PFSK-1 (cell line): ENCODE data around the gene CYP17A1.

Source experiments
- FOXP2 ChIP-seq: optimal IDR thresholded peaks from 2 replicates; pipeline ENCODE3; 2011; ENCODE audit warnings: borderline replicate concordance, control low read depth, inconsistent platforms; ENCODE audit not compliant: insufficient read depth; ENCODE audit errors: extremely low read length, extremely low read depth
- POLR2AphosphoS5 ChIP-seq: IDR thresholded peaks from 2 replicates; pipeline ENCODE4 v1.6.1; 2012; ENCODE audit warnings: low read depth, mild to moderate bottlenecking, control low read depth, low read length, moderate library complexity
- REST ChIP-seq, 2 experiments: IDR thresholded peaks; 2 replicates each; pipeline versions ENCODE4 v1.6.1 to v1.8.0; 2011 to 2012; ENCODE audit warnings: low read depth in 2 of 2, low read length in 2 of 2, control low read depth in 1 of 2, inconsistent platforms in 1 of 2, mild to moderate bottlenecking in 1 of 2, moderate library complexity in 1 of 2; ENCODE audit not compliant: insufficient read depth in 1 of 2
- SIN3A ChIP-seq: IDR thresholded peaks from 2 replicates; pipeline ENCODE4 v1.6.1; 2012; ENCODE audit warnings: mild to moderate bottlenecking, low read length, moderate library complexity, borderline replicate concordance; ENCODE audit not compliant: insufficient read depth
- TAF1 ChIP-seq: IDR thresholded peaks from 2 replicates; pipeline ENCODE4 v1.6.1; 2012; ENCODE audit warnings: low read length, control low read depth, borderline replicate concordance; ENCODE audit not compliant: insufficient read depth

Gene CYP17A1

DNA sequence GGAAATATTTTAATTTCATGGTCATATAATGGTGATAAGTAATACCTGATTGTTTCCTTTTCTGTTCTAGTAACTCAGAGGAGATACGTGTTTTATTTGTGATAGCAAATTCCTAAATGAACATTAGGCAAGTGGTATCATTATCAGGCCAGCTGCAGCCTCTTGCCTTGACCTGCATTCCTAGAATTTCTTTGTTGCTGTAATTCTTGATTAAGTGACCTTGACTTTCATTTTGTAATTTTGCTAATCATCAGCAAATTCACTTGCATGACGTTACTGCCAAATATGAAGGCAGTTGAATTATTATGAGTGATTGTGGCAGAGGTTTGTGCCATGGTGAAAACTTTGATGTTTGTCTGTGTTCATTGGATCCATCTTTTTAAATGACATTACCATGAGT, 26.4 kb upstream of the CYP17A1 start:
- TF ChIP-seq REST (IDR thresholded peaks at IDR 0.05; ENCODE audit: insufficient read depth in 1 of 2, low read depth in 2 of 2, low read length in 2 of 2) (no peak), FOXP2 (no peak), TAF1 (no peak), SIN3A (no peak), POLR2AphosphoS5 (no peak)

DNA sequence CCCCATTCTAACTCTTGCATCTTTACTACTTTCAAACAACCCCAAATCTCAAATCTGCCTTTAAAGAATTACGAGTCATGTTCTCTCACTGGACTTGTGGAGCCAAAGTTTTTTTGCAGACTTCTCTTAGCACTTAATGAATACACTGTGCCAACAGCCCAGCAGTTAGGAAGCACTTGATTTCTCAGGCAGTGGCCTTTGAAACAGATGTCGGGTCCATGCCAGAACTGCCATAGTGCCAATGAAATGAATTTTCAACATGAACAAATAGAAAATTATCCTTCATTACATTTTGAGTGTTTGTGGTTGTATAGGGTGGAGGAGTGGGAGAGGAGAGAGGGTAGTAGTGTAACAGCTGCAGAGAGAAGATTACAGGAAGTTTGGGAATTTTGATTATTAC, 22.7 kb upstream of the CYP17A1 start:
- TF ChIP-seq REST (IDR thresholded peaks at IDR 0.05; ENCODE audit: insufficient read depth in 1 of 2, low read depth in 2 of 2, low read length in 2 of 2) (no peak), TAF1 (no peak), FOXP2 (no peak), POLR2AphosphoS5 (no peak), SIN3A (no peak)

- TF ChIP-seq SIN3A (no peak), REST (IDR thresholded peaks at IDR 0.05; ENCODE audit: insufficient read depth in 1 of 2, low read depth in 2 of 2, low read length in 2 of 2) (no peak), POLR2AphosphoS5 (no peak), FOXP2 (no peak), TAF1 (no peak)
Observed at GRCh38 chr10:102856758-102857424, 19.7 kb upstream of the CYP17A1 start.

DNA sequence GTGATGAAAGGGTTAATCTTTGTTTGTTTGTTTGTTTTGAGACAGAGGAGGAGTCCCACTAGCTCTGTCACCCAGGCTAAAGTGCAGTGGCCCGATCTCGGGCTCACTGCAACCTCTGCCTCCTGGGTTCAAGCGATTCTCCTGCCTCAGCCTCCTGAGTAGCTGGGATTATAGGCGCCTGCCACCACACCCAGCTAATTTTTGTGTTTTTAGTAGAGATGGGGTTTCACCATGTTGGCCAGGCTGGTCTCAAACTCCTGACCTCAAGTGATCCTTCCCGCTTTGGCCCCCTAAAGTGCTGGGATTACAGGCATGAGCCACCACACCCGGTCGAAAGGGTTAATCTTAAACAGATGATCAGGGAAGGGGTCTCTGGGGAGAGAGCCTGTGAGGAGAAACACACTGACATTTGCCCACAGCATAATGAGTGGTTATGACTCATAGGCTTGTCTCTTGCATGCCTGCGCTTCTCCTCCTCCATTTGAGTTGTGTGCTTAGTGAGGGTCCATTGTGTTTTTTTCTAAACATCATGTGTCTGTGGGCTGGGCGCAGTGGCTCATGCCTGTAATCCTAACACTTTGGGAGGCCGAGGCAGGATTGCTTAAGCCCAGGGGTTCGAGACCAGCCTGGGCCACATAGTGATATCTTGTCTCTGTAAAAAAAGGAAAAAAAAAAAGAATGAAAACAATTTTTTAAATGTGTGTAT, 18.7 kb upstream of the CYP17A1 start:
- peak; percentile 88; the same call in 1 of the 2 replicates for TF ChIP-seq SIN3A

GRCh38 chr10:102850025-102850518, 12.9 kb upstream of the CYP17A1 start:
- no peak for TF ChIP-seq POLR2AphosphoS5
- TF ChIP-seq REST (IDR thresholded peaks at IDR 0.05; ENCODE audit: insufficient read depth in 1 of 2, low read depth in 2 of 2, low read length in 2 of 2) = no peak
- TF ChIP-seq FOXP2 = no peak
- TF ChIP-seq TAF1 = no peak
- TF ChIP-seq SIN3A = no peak
